Gastrocnemius medialis (tissue), 4 donors: ENCODE measurements around the gene CBX7. TPM values are rescaled to one million over a fixed set of nuclear protein-coding genes. Genes with fewer than 3 reads are reported as not detected.
"Not testable (repeated sequence)": the region's sequence is repeated elsewhere in the genome, so short reads cannot be mapped to it uniquely, and the experiment has no call there.

Source experiments
- ATAC-seq, 2 donors: fragments of 150-250 bp; one replicate each; pipeline ENCODE4 v1.9.1; 2016
- DNase-seq, 2 donors: peaks; one replicate each; pipeline ENCODE4 v3.0.0-alpha.2; 2019
- H3K27ac ChIP-seq, 4 donors: fragments of 200-600 bp; sonication (generic); 1 replicate in 1 of 4; 2 replicates in 3 of 4; pipeline ENCODE4 v1.5.1; 2016 to 2018; ENCODE audit warnings: mild to moderate bottlenecking in 2 of 4, moderate library complexity in 1 of 4
- H3K27me3 ChIP-seq, 3 donors: fragments of 200-600 bp; sonication (generic) in 2 of 3; 1 replicate in 1 of 3; 2 replicates in 2 of 3; pipeline versions ENCODE4 v1.5.1 to v1.6.0; 2016 to 2019; ENCODE audit warnings: mild to moderate bottlenecking in 1 of 3, moderate library complexity in 1 of 3
- H3K36me3 ChIP-seq, 2 donors: fragments of 200-600 bp; sonication (generic) in 1 of 2; one replicate each; pipeline ENCODE4 v1.5.1; 2017 to 2018
- H3K4me1 ChIP-seq, 2 donors: fragments of 200-600 bp; sonication (generic) in 1 of 2; one replicate each; pipeline ENCODE4 v1.5.1; 2016 to 2017; ENCODE audit warnings: mild to moderate bottlenecking in 2 of 2
- H3K4me3 ChIP-seq, 4 donors: fragments of 200-600 bp; sonication (generic) in 3 of 4; 1 replicate in 1 of 4; 2 replicates in 3 of 4; pipeline ENCODE4 v1.5.1; 2016 to 2019; ENCODE audit warnings: mild to moderate bottlenecking in 2 of 4
- H3K9me3 ChIP-seq, 3 donors: fragments of 200-600 bp; sonication (generic) in 2 of 3; 1 replicate in 1 of 3; 2 replicates in 2 of 3; pipeline ENCODE4 v1.5.1; 2016 to 2019
- CTCF ChIP-seq, 5 experiments: fragments of 450-650 bp in 3 of 5; fragments of 200-600 bp in 2 of 5; sonication (generic) in 2 of 5; IDR thresholded peaks in 4 of 5; conservative IDR thresholded peaks in 1 of 5; 1 replicate in 4 of 5; 2 replicates in 1 of 5; pipeline ENCODE4 v1.5.1; 2016 to 2019; ENCODE audit warnings: antibody characterized with exemption in 5 of 5, mild to moderate bottlenecking in 3 of 5, moderate library complexity in 3 of 5
- POLR2A ChIP-seq, 2 donors: fragments of 450-650 bp; IDR thresholded peaks; one replicate each; pipeline ENCODE4 v1.6.1; 2017; ENCODE audit warnings: antibody characterized with exemption in 2 of 2, mild to moderate bottlenecking in 2 of 2, moderate library complexity in 2 of 2
- in situ Hi-C, 4 donors: fragments of 200-750 bp; cut with MboI; loops; one replicate each; pipeline versions ENCODE4 v1.15.0 to v1.8.0; 2017; ENCODE audit warnings: low sequenced_read_pairs in 4 of 4
- intact Hi-C: fragments of 100-400 bp; cut with DNase I; formaldehyde crosslinking; loops from one replicate; pipeline ENCODE4 v1.15.1; 2023; ENCODE audit warnings: low total_unique reads
- total RNA-seq, 4 donors: library from RNA; depleted of rRNA; stranded (reverse); fragments of >200 nt; gene quantifications; one replicate each; pipeline versions ENCODE4 v1.1.0 to v1.2.3, GENCODE V29; 2016

The CBX7 gene
- total RNA-seq, 4 donors from 2014 or later = 52.4 to 78.1 (median 62.3) TPM

DNA sequence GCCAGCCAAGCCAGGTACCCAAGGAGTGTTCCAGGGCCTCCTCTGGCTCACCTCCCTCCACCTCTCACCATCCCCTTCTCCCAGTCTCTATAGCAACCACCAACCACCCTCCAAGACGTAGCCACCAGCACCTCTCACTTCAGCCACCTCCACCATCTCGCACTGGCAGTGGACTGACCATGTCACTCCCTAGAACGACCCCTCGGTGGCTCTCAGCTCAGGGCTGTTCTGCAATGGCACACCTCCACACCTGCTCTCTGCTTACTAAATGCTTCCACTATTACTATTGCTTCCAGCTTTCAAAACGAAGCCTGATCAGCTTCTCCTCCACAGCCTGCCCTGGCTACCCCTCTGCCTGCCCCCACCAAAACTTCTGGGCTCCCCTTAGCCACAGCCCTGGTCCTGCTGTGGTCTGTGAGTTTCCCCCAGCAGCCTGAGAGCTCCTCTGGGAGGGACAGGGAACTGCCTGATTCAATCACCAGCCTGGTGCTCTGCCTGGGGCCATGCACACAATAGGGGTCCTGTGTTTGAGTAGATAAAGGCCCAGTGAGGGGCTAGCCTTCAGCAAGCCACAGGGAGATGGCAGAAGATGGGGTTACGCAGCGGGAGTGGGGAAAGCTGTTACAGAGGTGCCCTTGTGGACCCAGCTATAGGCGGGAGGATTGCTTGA, 17.5 kb upstream of the CBX7 start:
- intact Hi-C loops = loop anchor here (1.0 to 5.0 kb wide), 3 partner anchors 139 to 357 kb away; no protein-coding TSS in a partner anchor
- Histone ChIP-seq H3K36me3 (no peaks in the 10 kb centered on the region), H3K4me3 (no peak overlapping the region), H3K9me3 (no peaks in the 10 kb centered on the region), H3K27ac (no peak overlapping the region), H3K4me1 (peaks cover 34 to 42% of the 10 kb centered on the region in 2 donors), H3K27me3 (no peaks in the 10 kb centered on the region)
- ATAC-seq (no peak), DNase-seq (no peak)
- TF ChIP-seq POLR2A (IDR thresholded peaks at IDR 0.05) = no peak
- TF ChIP-seq CTCF (IDR thresholded peaks at IDR 0.05 in 4 of 5, conservative IDR thresholded peaks at IDR 0.05 in 1 of 5) = no peak
- in situ Hi-C loops = loop anchor here (5.0 to 25.0 kb wide), 3 partner anchors 137 to 342 kb away; partner anchors contain the start of genes ATF4 (in 2 of the 4) and MIEF1 (in 2 of the 4)

GRCh38 chr22:39166547-39166946, 14.1 kb upstream of the CBX7 start:
- H3K4me1 ChIP-seq = peaks cover 7 to 9% of the 10 kb centered on the region in 2 donors
- in situ Hi-C loops (loop anchor here in 3 of 4 donors (5.0 to 25.0 kb wide), 2 partner anchors 141 to 346 kb away; partner anchors contain the start of genes ATF4 (in 2 of the 3) and MIEF1 (in 2 of the 3)), intact Hi-C loops (no loop called here)
- H3K27me3 ChIP-seq = no peaks in the 10 kb centered on the region
- no peaks in the 10 kb centered on the region for H3K36me3 ChIP-seq
- H3K9me3 ChIP-seq = no peaks in the 10 kb centered on the region
- DNase-seq (no peak), ATAC-seq (no peak)
- H3K4me3 ChIP-seq = no peak overlapping the region
- no peak overlapping the region for H3K27ac ChIP-seq
- TF ChIP-seq POLR2A (IDR thresholded peaks at IDR 0.05) (no peak), CTCF (IDR thresholded peaks at IDR 0.05 in 4 of 5, conservative IDR thresholded peaks at IDR 0.05 in 1 of 5) (no peak)

DNA sequence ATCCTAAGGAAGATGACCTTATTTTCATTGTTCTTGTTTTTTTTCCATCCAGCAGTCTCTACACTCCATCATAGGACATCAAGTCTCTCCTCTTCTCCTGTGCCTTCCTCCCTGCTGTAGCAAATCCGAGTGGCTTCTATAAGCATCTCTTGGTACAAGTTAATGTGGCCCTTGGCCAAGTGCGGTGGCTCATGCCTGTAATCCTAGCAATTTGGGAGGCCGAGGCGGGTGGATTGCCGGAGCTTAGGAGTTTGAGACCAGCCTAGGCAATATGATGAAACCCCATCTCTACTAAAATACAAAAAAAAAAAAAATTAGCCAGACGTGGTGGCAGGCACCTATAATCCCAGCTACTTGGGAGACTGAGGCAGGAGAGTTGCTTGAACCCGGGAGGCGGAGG, 3.6 kb upstream of the CBX7 start:
- H3K36me3 ChIP-seq, H3K9me3 ChIP-seq, H3K27me3 ChIP-seq, intact Hi-C loops, H3K27ac ChIP-seq, H3K4me3 ChIP-seq, DNase-seq, ATAC-seq: not testable (repeated sequence)
- in situ Hi-C loops = loop anchor here in 2 of 4 donors (25.0 kb wide), 1 partner anchor 356 kb away; the partner anchor contains the start of genes ATF4 (in 2 of the 2) and MIEF1 (in 2 of the 2)
- H3K4me1 ChIP-seq = peaks cover 7 to 14% of the 10 kb centered on the region in 2 donors

DNA sequence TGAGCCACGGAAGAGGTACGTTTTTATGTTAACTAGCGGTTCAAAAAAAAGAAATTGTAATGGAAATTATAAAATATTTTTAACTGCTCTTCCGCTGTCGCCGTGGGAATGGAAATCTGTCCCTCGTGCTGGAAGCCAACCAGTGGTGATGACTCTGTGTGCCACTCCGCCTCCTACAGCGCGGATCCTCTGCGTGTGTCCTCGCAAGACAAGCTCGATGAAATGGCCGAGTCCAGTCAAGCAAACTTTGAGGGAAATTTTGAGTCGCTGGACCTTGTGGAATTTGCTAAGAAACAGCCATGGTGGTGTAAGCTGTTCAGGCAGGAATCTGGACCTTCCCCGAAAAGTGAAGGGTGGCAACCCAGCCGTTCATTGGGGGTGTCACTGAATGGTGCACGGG, 2.9 kb upstream of the CBX7 start:
- DNase-seq (no peak), ATAC-seq (no peak)
- Histone ChIP-seq H3K4me3 (no peak overlapping the region), H3K36me3 (no peaks in the 10 kb centered on the region), H3K27ac (no peak overlapping the region), H3K4me1 (peaks cover 14 to 18% of the 10 kb centered on the region in 2 donors), H3K9me3 (no peaks in the 10 kb centered on the region), H3K27me3 (no peaks in the 10 kb centered on the region)
- intact Hi-C loops = no loop called here
- no peak for TF ChIP-seq CTCF (IDR thresholded peaks at IDR 0.05 in 4 of 5, conservative IDR thresholded peaks at IDR 0.05 in 1 of 5)
- TF ChIP-seq POLR2A (IDR thresholded peaks at IDR 0.05) = no peak
- in situ Hi-C loops = loop anchor here in 2 of 4 donors (25.0 kb wide), 1 partner anchor 357 kb away; the partner anchor contains the start of genes ATF4 (in 2 of the 2) and MIEF1 (in 2 of the 2)

DNA sequence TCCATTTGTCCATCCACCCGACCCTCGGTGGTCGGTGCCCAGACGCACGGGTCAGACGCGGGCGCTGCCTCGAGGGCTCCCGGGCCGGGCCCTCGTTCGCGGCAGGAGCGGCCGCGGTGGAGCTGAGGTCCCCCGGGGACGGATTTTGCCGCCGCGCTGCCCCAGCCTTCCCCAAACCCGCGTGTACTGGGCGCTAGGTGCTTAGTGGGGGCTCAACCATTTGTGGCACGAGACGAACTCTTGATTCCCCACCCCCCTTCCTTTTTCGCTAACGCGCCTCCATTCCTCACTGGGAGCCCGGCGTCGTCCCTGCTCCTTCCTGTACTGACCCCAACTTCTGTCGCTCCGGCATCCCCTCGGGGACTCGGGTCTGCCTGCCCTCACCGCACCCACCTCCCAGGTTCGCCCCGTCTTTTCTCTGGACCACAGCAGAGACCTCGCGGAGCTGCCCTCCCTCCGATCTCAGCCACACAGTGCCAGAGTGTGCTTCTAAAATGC, 789 bp upstream of the CBX7 start:
- ATAC-seq = peak; percentile 14 to 34
- TF ChIP-seq POLR2A (IDR thresholded peaks at IDR 0.05) (no peak), CTCF (IDR thresholded peaks at IDR 0.05 in 4 of 5, conservative IDR thresholded peaks at IDR 0.05 in 1 of 5) (no peak)
- no peak for DNase-seq

More for the DNA sequence above, 789 bp upstream of the CBX7 start:
- Histone ChIP-seq H3K27me3 (no peaks in the 10 kb centered on the region), H3K4me1 (peaks cover 25 to 31% of the 10 kb centered on the region in 2 donors), H3K27ac (peak overlapping the region; percentile 94 to 99 (median 96)), H3K36me3 (peaks cover 0 to 6% of the 10 kb centered on the region in 2 donors), H3K4me3 (peak overlapping the region; percentile 73 to 98 (median 90)), H3K9me3 (no peaks in the 10 kb centered on the region)
- intact Hi-C loops = loop anchor here (2.0 to 5.0 kb wide), 3 partner anchors 79 to 892 kb away; partner anchors contain the start of gene RPS19BP1
- in situ Hi-C loops = loop anchor here in 2 of 4 donors (25.0 kb wide), 1 partner anchor 359 kb away; the partner anchor contains the start of genes ATF4 (in 2 of the 2) and MIEF1 (in 2 of the 2)
